GM18858 (cell line): ENCODE measurements around the gene NAV3.

Experiments used
- ATAC-seq: cut with Tn5 transposase; IDR thresholded peaks from one replicate; pipeline ENCODE4 v1.9.1; 2021; ENCODE audit not compliant: unreplicated experiment

Gene NAV3

GRCh38 chr12:77979597-77980250 is 149.0 kb downstream of the NAV3 start:
- no peak for ATAC-seq

GRCh38 chr12:77980782-77981181 is 150.1 kb downstream of the NAV3 start:
- no peak for ATAC-seq

GRCh38 chr12:77983859-77984258 is 153.2 kb downstream of the NAV3 start:
- no peak for ATAC-seq

- no peak for ATAC-seq
Observed at GRCh38 chr12:77992760-77993159, 162.1 kb downstream of the NAV3 start.

DNA sequence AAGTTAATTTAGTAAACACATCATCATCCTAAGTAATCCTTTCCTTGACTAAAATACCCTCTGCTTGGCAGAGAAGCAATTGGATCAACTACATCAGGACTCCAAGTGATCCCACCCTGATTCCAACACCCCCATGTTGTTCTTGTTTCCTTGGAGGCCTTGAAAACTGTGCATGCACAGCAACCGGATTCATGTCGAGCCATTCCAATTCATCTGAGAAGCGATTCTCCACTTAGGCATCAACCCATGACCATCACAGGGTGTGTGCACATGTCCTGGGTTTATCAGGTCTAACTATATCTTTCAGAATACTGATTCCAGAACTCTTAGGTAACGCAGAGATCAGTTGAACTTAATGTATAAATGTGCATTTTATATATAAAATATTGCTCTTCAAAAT is 163.0 kb downstream of the NAV3 start:
- no peak for ATAC-seq

- peak; percentile 93 for ATAC-seq
Observed at GRCh38 chr12:77995436-77996167, 164.9 kb downstream of the NAV3 start.

DNA sequence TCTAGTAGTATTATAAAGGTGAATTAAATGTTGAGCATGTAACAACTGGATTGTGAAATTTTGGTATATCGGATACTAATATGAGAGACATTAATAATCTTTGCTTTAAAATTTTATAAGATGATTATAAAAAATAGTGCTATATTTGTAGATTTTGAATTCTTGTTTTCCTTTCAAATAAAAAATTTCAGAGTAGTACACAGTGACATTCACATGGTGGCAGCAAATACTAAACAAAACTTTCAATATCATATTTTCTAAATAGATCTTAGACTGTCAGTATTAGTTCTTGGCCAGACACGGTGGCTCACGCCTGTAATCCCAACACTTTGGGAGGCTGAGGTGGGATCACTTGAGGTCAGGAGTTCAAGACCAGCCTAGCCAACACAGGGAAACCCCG is 166.0 kb downstream of the NAV3 start:
- ATAC-seq, result no peak

DNA sequence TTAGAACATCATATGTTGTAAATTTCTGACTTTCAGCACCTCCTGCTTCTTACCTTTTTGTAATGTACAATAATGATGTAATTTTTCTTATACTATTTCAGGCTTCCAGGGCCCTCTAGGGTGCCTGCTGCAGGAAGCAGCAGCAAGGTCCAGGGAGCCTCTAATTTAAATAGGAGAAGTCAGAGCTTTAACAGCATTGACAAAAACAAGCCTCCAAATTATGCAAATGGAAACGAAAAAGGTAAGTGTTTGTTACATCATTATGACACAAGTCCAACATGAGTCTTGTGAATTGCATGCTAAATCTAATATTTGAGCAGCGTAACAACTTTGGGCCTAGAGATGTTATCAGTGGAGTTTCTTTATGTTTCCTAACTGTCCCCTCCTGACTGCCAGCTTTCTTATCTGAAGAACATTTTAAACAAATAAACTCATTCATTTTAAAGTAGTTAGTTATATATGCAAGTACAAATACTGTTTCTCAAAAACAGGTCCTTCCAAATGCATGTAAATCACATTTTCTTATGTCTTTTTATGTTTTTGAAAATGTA is 167.6 kb downstream of the NAV3 start:
- no peak for ATAC-seq

DNA sequence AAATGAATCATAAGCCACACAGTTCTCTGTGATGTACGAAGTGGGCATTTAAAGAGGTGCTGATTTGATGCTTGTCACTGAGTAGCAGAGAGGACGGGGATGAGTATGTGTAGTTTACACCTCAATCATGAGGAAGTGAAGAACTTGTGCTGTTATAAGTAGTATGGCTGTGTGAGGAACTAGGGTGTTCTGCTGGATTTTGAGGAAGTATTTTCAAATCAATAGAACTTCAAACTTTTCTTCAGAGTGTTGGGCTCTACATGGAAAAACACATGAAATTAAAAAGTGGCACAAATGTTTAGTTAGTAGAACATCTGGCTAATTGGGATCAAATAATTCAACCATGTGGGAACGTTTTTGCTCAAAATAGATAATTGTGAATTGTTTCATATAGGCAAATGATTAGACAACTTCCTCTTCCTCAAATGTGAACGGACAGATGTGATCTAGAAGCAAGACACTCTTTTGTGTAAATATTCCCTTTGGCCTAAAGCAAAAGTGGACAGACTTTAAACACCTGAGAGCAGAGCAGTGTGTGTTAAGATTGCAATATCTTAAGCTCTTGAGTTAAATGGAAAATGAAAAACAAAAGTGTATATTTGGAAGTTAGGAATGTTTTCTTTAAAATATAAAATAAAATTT is 168.5 kb downstream of the NAV3 start:
- peak; percentile 64 for ATAC-seq

- ATAC-seq, result no peak
Observed at GRCh38 chr12:78002878-78003277, 172.2 kb downstream of the NAV3 start.

DNA sequence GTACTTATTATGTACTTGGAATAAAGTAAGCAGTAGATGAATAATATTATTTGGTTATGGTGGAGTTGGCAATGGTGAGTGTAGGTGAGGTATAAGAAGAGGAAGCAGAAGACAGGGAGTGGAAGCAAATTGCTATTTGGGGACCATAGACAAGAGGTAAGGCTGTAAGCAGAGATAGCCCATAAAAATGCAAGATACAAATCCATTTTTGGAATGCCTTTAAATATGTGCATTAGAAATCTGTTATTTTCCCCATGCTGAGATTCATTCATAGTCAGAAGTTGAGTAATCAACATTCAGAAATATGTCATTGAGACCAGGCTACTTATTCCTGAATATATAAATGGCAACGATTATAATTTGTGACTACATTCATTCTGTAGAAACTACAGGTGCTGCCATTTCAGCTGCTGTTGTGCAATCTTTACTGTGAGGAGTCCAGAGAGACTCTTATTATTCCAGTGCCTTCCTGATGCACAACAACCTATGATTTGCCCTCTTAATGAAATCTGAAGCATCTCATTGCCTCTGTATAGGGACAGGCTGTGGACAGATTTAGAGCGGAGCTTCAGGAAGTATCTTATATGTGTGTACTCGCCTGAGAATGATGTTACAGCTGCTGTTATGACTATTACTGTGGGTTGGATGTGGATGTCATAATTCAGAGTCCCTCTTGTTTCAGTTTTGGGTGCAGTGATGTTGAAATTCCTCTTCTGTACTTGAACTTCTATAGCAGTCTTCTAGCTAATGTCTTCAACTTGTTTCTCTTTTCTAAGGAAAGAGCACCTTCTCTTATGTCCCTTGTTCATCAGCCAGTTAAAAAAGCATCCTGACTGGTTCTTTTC is 173.8 kb downstream of the NAV3 start:
- ATAC-seq, result no peak

DNA sequence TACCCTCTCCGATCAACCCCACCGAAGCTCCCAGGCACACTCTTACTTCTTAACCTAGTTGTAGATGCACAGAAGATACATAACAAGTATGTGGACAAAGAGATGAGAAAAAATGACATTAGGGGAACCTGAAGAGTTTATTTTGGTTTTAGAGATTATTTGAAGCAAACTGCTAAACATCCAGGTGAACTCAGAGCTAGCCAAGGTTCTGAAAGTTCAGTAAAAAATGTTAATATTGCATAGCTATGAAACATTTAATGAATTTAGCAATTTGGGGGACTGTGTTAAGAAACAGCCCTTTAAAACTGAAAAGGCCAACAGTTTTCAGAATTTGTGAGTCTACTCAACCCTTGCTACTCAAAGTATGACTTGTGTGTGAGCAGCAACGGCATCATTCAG is 174.4 kb downstream of the NAV3 start:
- no peak for ATAC-seq

GRCh38 chr12:78007173-78007572 is 176.5 kb downstream of the NAV3 start:
- ATAC-seq, result no peak

DNA sequence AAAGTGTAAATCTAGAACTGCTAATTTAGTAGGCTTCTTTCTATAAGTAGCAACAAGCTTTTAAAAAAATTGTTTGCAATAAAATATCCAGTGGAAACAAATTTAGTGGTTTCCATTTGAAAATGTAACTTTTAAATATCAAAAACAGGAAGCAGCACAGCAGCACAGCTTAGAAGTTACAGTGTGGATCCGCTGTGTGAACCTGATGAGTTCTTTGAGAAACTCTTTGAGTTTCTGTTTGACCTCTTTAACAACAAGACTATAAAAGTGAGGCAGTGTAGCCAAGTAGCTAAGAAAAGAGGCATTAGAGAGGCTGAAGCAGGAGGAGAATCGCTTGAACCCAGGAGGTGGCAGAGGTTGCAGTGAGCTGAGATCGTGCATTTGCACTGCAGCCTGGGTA is 178.3 kb downstream of the NAV3 start:
- ATAC-seq, result no peak

- ATAC-seq, result no peak
Observed at GRCh38 chr12:78018171-78018910, 187.6 kb downstream of the NAV3 start.

- ATAC-seq, result no peak
Observed at GRCh38 chr12:78018939-78019338, 188.2 kb downstream of the NAV3 start.

- no peak for ATAC-seq
Observed at GRCh38 chr12:78028426-78028825, 197.7 kb downstream of the NAV3 start.

GRCh38 chr12:78034025-78034424 is 203.3 kb downstream of the NAV3 start:
- no peak for ATAC-seq

DNA sequence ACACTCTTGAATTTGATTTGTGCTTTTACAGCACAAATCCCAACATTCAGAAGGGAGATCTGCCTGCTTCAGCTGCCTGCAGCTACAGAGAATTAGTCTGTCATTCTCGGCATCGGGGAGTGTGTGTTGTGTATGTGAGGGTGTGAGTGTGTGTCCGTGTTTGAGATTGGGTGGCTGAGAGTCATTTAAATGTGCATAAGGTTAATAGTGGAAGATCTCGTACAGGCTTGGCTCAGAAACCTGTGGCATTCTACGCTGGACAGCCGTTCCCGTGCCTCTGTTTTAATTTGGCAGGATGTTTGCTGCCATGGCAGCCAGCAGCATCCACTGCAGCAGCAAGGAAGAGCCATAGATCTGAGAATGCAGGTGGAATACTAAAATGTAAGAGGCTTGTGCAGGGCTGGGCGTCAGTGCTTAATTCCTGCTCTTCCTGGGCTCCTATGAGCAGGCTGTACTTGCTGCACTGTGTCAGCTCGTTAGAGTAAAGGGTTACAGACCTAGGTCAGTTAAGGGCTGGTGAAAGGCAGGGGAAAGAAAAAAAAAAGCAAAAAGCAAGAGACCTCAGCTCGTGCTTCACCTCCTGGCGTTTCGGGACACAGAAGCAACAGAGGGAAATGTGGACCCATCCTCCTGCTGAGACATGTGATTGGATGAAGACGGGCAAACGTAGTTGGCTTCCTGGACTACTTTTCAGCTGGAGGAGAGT is 205.4 kb downstream of the NAV3 start:
- no peak for ATAC-seq

GRCh38 chr12:78036874-78037273 is 206.2 kb downstream of the NAV3 start:
- no peak for ATAC-seq
